RWPE2 (cell line): ENCODE data around the gene CRIP3.

Experiments used
- ATAC-seq: fragments of 200-7000 bp; cut with Tn5 transposase; 3 replicates; pipeline ENCODE4 v1.9.1; 2021; ENCODE audit warnings: low read depth
- DNase-seq: peaks from one replicate; pipeline ENCODE4 v3.0.0-alpha.2; 2020; ENCODE audit warnings: low spot score
- H3K27ac ChIP-seq: fragments of 450-650 bp; 2 replicates; pipeline ENCODE4 v1.5.1; 2017; ENCODE audit warnings: mild to moderate bottlenecking; ENCODE audit not compliant: poor library complexity, severe bottlenecking
- H3K27me3 ChIP-seq: fragments of 250-450 bp; sonication (Bioruptor Pico); 2 replicates; pipeline ENCODE4 v1.5.1; 2021; ENCODE audit warnings: mild to moderate bottlenecking, moderate library complexity; ENCODE audit not compliant: insufficient read depth, poor library complexity, severe bottlenecking
- H3K36me3 ChIP-seq: fragments of 250-450 bp; sonication (Bioruptor Pico); 2 replicates; pipeline ENCODE4 v1.5.1; 2020; ENCODE audit warnings: low read depth, mild to moderate bottlenecking, moderate library complexity
- H3K4me1 ChIP-seq: fragments of 250-450 bp; sonication (Bioruptor Pico); 2 replicates; pipeline ENCODE4 v1.5.1; 2021; ENCODE audit warnings: mild to moderate bottlenecking, moderate library complexity; ENCODE audit not compliant: insufficient read depth, poor library complexity, severe bottlenecking
- H3K4me3 ChIP-seq: fragments of 250-450 bp; sonication (Bioruptor Pico); 2 replicates; pipeline ENCODE4 v1.5.1; 2021; ENCODE audit warnings: mild to moderate bottlenecking, moderate library complexity; ENCODE audit not compliant: severe bottlenecking
- H3K9me3 ChIP-seq: fragments of 250-450 bp; sonication (Bioruptor Pico); 2 replicates; pipeline ENCODE4 v1.5.1; 2021; ENCODE audit warnings: mild to moderate bottlenecking, moderate library complexity; ENCODE audit not compliant: severe bottlenecking
- CTCF ChIP-seq: fragments of 450-650 bp; IDR thresholded peaks from one replicate; pipeline ENCODE4 v1.5.1; 2017; ENCODE audit warnings: mild to moderate bottlenecking, moderate library complexity; ENCODE audit not compliant: poor library complexity, severe bottlenecking

The CRIP3 gene

GRCh38 chr6:43267619-43268354 is 40.8 kb downstream of the CRIP3 start:
- DNase-seq: no peak
- Histone ChIP-seq H3K4me1 (no peaks in the 10 kb centered on the region), H3K4me3 (no peak overlapping the region), H3K27ac (no peak overlapping the region), H3K36me3 (no peaks in the 10 kb centered on the region), H3K9me3 (no peaks in the 10 kb centered on the region), H3K27me3 (no peaks in the 10 kb centered on the region)
- no peak for TF ChIP-seq CTCF
- no peak for ATAC-seq

DNA sequence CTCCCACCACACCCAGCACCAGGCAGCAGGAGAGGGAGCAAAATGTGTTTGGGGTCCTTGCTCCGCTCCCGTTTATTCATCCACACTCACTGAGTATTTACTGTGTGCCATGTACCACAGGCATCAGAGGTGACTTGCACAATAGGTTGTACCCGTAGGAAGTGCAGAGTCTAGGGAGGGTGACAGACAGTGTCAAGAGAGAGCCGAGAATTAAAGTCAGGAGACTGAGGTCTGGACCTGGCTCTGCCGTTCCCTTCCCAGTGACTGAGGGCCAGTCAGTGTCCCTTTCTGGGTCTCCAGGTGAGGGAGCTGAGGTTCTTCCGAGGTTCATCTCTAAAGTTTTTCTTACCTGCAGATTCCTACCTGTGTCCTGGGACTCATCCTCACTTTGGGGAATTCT is 43.1 kb downstream of the CRIP3 start:
- Histone ChIP-seq H3K4me1 (no peaks in the 10 kb centered on the region), H3K27ac (no peak overlapping the region), H3K36me3 (no peaks in the 10 kb centered on the region), H3K27me3 (no peaks in the 10 kb centered on the region), H3K4me3 (no peak overlapping the region), H3K9me3 (no peaks in the 10 kb centered on the region)
- no peak for TF ChIP-seq CTCF
- ATAC-seq (no peak), DNase-seq (no peak)

- no peaks in the 10 kb centered on the region for H3K27me3 ChIP-seq
- H3K27ac ChIP-seq: no peak overlapping the region
- no peak for ATAC-seq
- H3K36me3 ChIP-seq: no peaks in the 10 kb centered on the region
- no peaks in the 10 kb centered on the region for H3K4me1 ChIP-seq
- TF ChIP-seq CTCF: no peak
- DNase-seq: no peak
- no peaks in the 10 kb centered on the region for H3K9me3 ChIP-seq
- H3K4me3 ChIP-seq: no peak overlapping the region
Measured at GRCh38 chr6:43264599-43265145, 44.0 kb downstream of the CRIP3 start.

DNA sequence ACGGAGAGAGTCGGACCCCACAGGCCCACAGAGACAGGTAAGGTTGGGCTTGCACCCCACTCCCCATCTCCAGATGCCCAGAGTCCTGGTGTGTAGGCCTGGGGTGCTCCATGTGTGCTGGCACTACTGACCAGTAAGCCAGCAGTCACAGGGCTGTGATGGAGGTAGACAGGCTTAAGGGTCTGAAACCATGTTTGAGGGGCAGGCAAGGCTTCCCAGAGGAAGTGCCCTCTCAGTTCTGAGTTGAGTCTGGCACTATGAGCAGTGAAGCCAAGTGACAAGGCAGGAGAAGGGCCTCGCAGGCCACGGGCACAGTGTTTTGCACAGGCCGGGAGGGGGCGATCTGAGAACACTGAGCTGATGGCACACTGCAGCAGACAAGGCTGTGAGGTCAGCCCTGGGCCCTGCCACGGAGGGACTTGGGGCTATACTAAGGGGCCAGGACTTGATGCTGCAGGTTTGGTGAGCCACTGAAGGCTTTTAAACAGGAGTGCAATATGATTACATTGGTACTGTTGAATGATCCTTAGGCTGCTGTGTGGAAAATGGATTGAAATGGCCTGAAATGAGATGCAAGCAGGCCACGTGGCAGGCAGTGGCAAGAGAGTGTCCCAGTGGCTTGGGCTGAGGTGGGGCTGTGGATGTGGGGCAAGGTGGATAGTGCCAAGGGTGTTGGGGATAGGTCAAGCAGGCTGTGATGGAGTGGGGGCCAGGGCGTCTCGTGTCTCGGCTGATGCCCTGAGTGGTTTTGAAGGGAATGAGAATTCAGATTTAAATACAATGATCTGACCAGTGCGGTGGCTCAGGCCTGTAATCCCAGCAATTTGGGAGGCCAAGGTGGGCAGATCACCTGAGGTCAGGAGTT is 45.1 kb downstream of the CRIP3 start:
- ATAC-seq (peak; percentile 86), DNase-seq (no peak)
- H3K27ac ChIP-seq: no peak overlapping the region
- H3K4me1 ChIP-seq: no peaks in the 10 kb centered on the region
- no peaks in the 10 kb centered on the region for H3K9me3 ChIP-seq
- no peak overlapping the region for H3K4me3 ChIP-seq
- H3K27me3 ChIP-seq: no peaks in the 10 kb centered on the region
- TF ChIP-seq CTCF: peak; percentile 71
- H3K36me3 ChIP-seq: no peaks in the 10 kb centered on the region
